GM18867 (cell line): Measurements from ENCODE around the gene UBA5.
A peak's percentile ranks its signal among the peaks of the same experiment; 100 is the strongest.
"Not testable (repeated sequence)": the region's sequence is repeated elsewhere in the genome, so short reads cannot be mapped to it uniquely, and the experiment has no call there.

Experiments used
- ATAC-seq: cut with Tn5 transposase; IDR thresholded peaks from one replicate; pipeline ENCODE4 v1.9.1; 2021; ENCODE audit warnings: mild to moderate bottlenecking, moderate library complexity; ENCODE audit not compliant: unreplicated experiment

The UBA5 gene

GRCh38 chr3:132660052-132660810 is at the start of gene UBA5:
Gene UBA5 (plus strand): TSS chr3:132660329. CDS start chr3:132660538, 209 bp downstream.
- ATAC-seq, result peak; percentile 77

GRCh38 chr3:132615301-132615700 is 44.8 kb upstream of the UBA5 start:
- not testable (repeated sequence) for ATAC-seq

GRCh38 chr3:132615881-132616280 is 44.2 kb upstream of the UBA5 start:
- no peak for ATAC-seq

GRCh38 chr3:132616780-132617179 is 43.3 kb upstream of the UBA5 start:
- ATAC-seq, result no peak

GRCh38 chr3:132622148-132622547 is 38.0 kb upstream of the UBA5 start:
- ATAC-seq, result no peak

- no peak for ATAC-seq
Observed at GRCh38 chr3:132622761-132623160, 37.4 kb upstream of the UBA5 start.

- ATAC-seq, result no peak
Observed at GRCh38 chr3:132623646-132624045, 36.5 kb upstream of the UBA5 start.

GRCh38 chr3:132624790-132625189 is 35.3 kb upstream of the UBA5 start:
- no peak for ATAC-seq

- peak; percentile 84 for ATAC-seq
Observed at GRCh38 chr3:132625613-132626012, 34.5 kb upstream of the UBA5 start.

GRCh38 chr3:132626955-132627354 is 33.2 kb upstream of the UBA5 start:
- ATAC-seq, result no peak

GRCh38 chr3:132628157-132628556 is 32.0 kb upstream of the UBA5 start:
- no peak for ATAC-seq

- no peak for ATAC-seq
Observed at GRCh38 chr3:132629928-132630327, 30.2 kb upstream of the UBA5 start.

GRCh38 chr3:132630612-132631011 is 29.5 kb upstream of the UBA5 start:
- ATAC-seq, result no peak

GRCh38 chr3:132635052-132635451 is 25.1 kb upstream of the UBA5 start:
- no peak for ATAC-seq

- ATAC-seq, result no peak
Observed at GRCh38 chr3:132637590-132637989, 22.5 kb upstream of the UBA5 start.

GRCh38 chr3:132638706-132639105 is 21.4 kb upstream of the UBA5 start:
- ATAC-seq, result no peak

- not testable (repeated sequence) for ATAC-seq
Observed at GRCh38 chr3:132641427-132641826, 18.7 kb upstream of the UBA5 start.

GRCh38 chr3:132641837-132642538 is 18.1 kb upstream of the UBA5 start:
- no peak for ATAC-seq

- ATAC-seq, result no peak
Observed at GRCh38 chr3:132642539-132642847, 17.6 kb upstream of the UBA5 start.

GRCh38 chr3:132643366-132643765 is 16.8 kb upstream of the UBA5 start:
- ATAC-seq, result no peak

- ATAC-seq, result no peak
Observed at GRCh38 chr3:132645058-132645457, 15.1 kb upstream of the UBA5 start.

- peak; percentile 58 for ATAC-seq
Observed at GRCh38 chr3:132650153-132650552, 10.0 kb upstream of the UBA5 start.
